Pons (tissue), 1 donor: ENCODE measurements around the gene POLR2C.

Source experiments
- DNase-seq: peaks from one replicate; pipeline ENCODE4 v3.0.0-alpha.2; 2016; ENCODE audit warnings: low spot score

The POLR2C gene

DNA sequence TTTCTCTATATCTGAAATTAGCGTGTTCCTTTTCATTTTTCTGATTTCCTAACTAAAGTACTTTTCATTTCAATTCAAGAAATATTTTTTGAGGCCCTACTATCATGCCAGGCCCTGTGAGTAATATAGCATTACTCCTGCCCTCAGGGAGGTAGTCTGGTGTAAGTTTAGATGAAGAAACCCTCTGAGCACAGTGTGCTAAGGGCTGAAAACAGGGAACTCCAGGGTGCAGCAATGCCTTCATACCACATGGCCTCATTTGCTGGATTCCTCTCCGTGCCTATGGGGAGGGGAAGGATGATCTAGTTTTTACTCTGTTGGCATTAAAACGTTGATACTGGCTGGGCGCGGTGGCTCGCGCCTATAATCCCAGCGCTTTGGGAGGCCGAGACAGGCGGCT, 10.5 kb upstream of the POLR2C start:
- DNase-seq, result no peak

GRCh38 chr16:57462978-57463362, 491 bp downstream of the POLR2C start:
- DNase-seq, result no peak

GRCh38 chr16:57464523-57464922, 2.0 kb downstream of the POLR2C start:
- no peak for DNase-seq

GRCh38 chr16:57468346-57468745, 5.9 kb downstream of the POLR2C start:
- no peak for DNase-seq

- no peak for DNase-seq
Measured at GRCh38 chr16:57469046-57469445, 6.6 kb downstream of the POLR2C start.

DNA sequence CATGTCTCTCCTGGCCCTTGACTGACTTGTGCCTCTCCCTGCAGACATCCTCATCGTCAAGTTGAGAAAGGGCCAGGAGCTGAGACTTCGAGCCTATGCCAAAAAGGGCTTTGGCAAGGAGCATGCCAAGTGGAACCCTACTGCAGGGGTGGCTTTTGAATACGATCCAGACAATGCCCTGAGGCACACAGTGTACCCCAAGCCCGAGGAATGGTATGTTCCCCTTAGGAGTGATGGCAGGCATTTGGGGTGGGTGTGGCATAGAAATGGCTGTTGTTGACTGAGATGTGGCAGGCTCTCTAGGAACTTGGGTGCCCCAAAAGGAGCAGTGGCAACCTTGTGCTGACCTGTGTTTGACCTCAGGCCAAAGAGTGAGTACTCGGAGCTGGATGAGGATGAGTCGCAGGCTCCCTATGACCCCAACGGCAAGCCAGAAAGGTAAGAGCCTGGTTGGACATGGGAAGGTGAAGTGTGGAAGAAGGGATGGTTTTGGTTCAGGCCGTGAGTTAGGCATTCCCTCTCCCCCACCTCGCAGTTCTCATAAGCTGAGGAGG, 7.5 kb downstream of the POLR2C start:
- no peak for DNase-seq

DNA sequence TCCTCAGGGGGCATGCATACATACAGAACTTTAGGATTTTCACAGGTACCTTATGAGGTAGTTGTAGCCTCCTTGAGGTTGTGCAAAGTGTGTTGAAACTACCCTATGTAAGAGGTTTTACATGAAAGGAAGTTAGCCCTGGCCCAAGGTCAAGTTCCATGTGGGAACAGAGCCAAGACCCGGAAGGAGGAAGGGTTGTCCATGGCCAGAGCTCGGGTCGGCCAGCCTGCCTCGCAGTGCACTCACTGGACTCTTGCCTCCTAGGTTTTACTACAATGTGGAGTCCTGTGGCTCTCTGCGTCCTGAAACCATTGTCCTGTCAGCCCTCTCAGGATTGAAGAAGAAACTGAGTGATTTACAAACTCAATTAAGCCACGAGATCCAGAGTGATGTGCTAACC, 8.2 kb downstream of the POLR2C start:
- DNase-seq, result no peak

- no peak for DNase-seq
Measured at GRCh38 chr16:57471209-57471608, 8.7 kb downstream of the POLR2C start.

DNA sequence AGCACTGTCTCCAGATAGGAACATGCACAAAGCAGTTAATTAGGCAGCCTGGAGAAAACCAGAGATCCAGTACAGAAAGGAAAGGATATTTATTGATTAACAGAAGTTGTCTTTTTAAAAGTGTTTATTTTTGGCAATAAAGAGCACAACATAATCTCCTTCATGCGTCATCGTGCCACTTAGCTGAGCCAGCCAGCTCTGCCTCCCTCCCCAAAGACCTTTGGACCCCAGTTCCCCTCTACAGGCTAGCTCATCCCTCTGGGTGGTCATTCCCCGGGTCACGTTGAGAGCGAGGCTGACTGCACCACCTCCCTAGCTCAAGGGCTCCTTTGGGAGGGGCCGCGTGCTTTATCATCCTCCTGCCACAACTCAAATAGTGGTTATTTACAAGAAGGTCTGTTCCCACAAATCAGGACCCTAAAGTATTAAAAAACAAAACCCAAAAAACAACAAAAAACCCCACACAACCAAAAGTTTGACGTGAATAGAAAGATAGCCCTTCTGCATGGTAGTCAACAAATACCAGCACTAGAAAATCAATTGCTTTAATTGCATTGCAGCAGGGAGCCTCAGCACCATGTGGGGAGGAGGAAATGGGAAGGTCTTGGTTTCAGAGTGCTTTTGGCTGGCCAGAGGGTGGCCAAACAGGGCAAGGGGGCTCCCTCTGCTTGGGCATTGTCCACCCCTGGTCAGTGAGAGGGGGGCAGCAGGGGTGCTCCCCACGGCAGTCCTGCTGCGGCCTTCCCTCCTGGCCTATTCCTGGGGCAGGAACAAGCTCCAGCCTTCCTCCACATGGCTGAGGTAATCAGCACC, 9.6 kb downstream of the POLR2C start:
- DNase-seq, result no peak

GRCh38 chr16:57472665-57473060, 10.2 kb downstream of the POLR2C start:
- DNase-seq, result no peak

DNA sequence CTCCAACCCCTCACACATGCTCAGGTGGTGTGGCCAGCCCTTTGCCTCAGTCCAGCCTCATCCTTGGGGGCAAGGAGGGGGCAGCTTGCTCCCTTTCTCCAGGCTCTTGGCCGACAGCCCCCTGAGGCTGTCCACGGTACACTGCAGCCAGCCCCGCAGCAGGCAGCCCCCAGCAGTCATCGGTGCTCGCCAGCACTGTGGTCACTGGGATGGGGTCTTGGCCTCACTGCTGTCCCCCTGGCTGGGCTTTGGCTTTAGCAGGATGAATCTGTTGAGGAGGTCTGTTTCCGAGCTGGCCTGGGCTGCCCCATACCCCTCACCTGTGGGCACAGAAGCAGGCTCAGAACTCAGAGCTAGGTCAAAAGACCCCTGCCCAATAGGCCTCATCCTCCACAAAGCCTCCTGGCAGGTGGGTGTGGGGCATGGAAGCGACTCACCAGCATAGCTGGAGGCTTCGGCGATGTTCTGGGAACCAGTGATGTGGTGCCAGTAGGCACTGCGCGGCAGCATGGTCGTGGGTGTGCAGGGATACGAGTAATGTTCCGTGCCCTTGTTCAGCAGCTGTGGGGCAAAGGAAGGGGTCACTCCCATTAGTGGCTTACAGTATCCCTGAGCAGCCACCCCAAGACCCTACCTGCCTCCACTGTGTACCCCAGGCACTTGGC, 10.8 kb downstream of the POLR2C start:
- DNase-seq, result no peak

- no peak for DNase-seq
Measured at GRCh38 chr16:57473906-57474305, 11.4 kb downstream of the POLR2C start.

GRCh38 chr16:57474671-57475661, 12.5 kb downstream of the POLR2C start:
- no peak for DNase-seq

DNA sequence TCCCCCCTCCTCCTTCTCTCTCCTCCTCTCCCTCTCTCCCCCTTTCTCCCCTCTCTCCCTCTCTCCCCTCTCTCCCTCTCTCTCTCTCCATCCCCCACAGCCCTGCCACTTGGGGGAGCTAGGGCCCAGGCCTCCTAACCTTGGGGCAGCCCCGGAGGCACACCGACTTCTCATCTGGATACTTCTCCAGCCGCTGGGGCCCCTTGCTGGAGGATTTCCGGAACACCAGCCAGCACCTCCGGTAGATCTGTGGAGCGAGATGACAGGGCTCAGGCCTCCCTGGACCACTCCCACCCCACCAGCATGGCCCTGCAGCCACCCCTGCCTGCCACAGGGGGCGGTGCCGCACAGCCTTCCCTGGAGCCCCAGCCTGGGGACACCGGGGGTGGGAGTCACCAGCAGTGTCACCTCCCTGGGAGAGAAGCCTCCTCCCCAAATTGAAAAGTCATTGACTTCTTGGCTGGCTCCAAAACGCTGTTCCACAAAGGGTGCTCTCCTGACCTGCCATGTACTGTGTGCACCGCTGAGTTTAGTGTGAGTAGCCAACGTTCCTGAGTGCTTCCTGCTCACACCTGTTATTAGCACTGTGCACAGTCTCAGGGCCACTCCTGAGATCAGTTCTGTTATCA, 13.3 kb downstream of the POLR2C start:
- no peak for DNase-seq

- DNase-seq, result no peak
Measured at GRCh38 chr16:57476546-57477410, 14.3 kb downstream of the POLR2C start.

DNA sequence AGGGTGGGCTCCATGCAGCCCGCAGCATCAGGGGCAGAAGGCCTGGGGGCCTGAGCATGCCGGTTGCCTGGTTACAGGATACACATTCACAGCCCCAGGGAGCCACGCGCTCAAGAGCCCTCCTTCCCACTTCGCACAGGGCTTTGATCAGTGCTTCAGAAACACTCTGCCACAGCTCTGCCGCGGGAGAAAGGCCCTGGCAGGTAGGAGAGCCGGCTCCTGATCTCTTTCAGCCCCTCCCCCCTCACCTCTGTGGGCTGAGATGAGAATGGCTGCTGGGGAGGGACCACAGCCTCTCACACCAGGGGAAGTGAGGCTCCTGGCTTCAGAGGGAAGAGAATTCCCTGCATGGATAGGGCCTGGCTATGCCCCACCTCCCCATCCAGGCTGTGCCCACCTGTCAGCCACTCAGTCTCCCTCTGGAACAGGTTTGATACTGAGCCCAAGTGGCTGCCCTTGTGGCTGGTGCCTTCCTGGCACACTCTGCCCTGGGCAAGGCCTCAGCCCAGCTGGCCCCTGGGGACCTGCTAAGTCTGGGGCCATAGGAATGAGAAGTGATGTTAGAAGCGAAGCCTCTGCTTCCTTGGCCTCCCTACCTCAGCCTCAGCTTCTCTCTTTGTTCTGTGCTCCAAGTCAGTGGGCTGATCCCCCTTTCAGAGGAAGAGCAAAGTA, 15.2 kb downstream of the POLR2C start:
- DNase-seq, result no peak

GRCh38 chr16:57478396-57479204, 16.1 kb downstream of the POLR2C start:
- no peak for DNase-seq

DNA sequence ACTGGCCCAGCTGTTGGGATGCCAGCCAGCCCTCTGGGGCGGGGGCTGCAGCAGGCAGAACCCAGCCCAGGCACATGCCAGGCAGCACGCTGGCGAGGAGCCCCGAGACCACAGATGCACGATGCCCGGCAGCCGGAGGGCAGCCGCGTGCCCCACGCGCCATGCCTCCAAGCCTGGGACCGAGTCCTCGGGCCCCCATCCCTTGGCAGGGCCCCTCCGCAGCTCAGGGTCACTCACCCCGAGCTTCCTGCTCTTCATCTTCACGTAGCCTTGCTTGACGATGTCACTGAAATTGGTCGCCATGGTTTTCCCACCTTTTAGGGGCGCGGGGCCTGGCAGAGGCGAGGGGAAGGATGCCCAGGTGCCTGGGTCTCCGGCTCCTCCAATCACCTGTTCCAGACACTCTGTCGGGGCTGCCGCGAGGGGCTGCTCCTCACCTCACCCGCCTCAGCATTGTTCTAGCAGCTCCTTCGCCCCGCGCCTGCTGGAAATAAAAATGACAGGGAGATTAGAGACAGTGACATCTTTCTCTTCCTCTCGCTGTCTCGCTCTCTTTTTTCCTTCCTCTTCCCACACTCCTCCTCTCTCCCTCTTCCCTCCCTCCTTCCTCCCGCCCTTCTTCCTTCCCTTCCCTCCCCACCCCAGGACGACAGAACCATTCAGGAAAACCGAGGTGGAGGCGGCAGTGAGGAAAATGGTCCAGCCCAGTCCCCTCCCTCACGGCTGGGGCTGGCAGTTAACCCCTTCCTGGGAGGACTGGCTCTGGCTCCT, 16.9 kb downstream of the POLR2C start:
- no peak for DNase-seq
